GM18907 (cell line): ENCODE measurements around the gene ADGRG4.
"Not testable (repeated sequence)": the region's sequence is repeated elsewhere in the genome, so short reads cannot be mapped to it uniquely, and the experiment has no call there.

ENCODE experiments used
- ATAC-seq: cut with Tn5 transposase; IDR thresholded peaks from one replicate; pipeline ENCODE4 v1.9.1; 2021; ENCODE audit warnings: mild to moderate bottlenecking, moderate library complexity; ENCODE audit not compliant: unreplicated experiment

ADGRG4 gene

DNA sequence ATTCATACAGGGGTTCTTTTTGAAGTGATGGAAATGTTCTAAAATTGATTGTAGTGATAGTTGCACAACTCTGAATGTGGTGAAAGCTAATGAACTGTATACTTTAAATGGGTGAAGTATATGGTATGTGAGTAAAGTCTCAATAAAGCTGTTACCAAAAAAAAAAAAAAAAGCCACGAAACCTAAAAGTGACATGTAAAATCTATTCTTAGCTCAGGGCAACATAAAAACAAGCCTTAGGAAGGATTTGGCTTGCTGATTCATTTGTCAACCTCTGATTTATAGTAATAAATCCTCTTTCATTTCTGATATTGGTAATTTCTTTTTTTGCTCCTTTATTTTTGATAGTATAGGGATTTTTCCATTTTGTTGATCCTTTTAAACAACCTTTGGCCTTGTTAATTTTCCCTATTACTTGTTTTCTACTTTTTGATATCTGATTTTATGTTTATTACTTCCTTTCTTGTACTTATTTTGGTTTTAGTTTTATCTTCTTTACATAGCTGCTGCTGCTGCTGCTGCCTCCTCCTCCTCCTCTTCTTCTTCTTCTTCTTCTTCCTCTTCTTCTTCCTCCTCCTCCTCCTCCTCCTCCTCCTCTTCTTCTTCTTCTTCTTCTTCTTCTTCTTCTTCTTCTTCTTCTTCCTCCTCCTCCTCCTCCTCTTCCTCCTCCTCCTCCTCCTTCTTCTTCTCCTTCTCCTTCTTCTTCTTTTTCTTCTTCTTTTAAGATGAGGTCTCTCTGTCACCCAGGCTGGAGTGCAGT lies 79.4 kb downstream of the ADGRG4 start:
- no peak for ATAC-seq

GRCh38 chrX:136386173-136386572 lies 85.4 kb downstream of the ADGRG4 start:
- ATAC-seq: no peak

DNA sequence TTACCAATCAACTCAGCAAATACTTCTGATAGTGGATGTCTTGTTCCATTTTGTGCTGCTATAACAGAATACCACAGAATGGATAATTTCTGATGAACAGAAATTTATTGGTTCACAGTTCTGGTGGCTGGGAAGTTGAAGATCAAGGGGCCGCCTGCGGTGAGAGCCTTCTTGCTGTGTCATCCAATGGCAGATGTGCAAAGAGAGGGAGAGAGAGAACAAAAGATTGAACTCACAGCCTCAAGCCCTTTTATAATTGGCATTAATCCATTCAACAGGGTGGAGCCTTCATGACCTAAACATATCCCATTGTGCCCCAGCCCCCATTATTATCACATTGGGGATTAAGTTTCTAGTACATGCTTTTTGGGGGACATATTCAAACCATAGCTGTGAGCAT lies 86.1 kb downstream of the ADGRG4 start:
- no peak for ATAC-seq

DNA sequence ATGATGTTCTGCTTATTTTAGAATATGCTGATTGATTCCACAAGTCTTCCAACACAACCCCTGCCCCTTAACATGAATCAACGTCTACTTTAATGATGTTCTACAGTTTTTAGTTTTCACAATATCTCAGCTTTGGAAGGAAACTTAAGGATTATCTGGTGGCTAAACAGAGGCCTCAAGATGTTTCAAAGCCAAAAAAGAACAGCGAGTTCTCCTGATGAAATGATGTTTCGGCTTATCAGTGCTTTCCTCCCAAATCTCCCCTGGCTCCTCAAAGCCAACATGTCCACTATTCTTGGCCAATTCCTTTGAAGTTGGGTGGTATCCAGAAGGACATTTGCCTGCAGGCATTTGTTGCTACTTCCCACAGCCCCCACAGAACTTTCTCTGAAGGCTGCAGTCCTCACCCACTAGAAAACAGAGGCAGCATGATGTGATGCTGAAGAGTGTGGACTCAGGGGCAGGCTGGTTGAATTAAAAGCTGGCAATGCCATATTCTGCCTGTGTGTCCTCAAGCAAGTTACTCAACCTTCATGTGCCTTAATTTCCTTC lies 87.3 kb downstream of the ADGRG4 start:
- ATAC-seq: no peak

- no peak for ATAC-seq
These were observed 90.2 kb downstream of the ADGRG4 start for GRCh38 chrX:136390921-136391320.

DNA sequence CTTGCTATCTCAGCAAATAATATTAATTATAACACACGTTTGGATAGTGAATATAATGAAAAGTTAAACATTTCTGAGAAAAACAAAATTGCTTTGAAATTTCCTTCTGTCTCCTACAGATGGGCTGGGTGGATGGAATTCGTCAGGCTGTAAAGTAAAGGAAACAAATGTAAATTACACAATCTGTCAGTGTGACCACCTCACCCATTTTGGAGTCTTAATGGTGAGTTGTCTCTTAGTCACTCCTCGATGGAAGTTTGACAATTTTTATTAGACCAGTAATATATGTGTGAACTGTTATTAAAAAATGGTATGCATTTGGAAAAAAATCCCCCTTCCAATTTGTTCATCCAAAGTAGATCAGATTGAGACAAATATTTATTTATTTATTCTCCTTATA lies 94.5 kb downstream of the ADGRG4 start:
- ATAC-seq: no peak

- ATAC-seq: no peak
These were observed 96.2 kb downstream of the ADGRG4 start for GRCh38 chrX:136397001-136397400.

GRCh38 chrX:136405126-136405525 lies 104.4 kb downstream of the ADGRG4 start:
- no peak for ATAC-seq

- no peak for ATAC-seq
These were observed 117.0 kb downstream of the ADGRG4 start for GRCh38 chrX:136417806-136418205.

DNA sequence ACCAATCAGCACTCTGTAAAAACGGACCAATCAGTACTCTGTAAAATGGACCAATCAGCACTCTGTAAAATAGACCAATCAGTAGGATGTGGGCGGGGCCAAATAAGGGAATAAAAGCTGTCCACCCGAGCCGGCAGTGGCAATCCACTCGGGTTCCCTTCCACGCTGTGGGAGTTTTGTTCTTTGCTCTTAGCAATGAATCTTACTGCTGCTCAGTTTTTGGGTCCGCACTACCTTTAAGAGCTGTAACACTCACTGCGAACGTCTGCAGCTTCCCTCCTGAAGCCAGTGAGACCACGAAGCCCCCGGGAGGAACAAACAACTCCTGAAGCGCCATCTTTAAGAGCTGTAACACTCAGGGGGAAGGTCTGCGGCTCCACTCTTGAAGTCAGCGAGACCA lies 120.6 kb downstream of the ADGRG4 start:
- no peak for ATAC-seq

- ATAC-seq: no peak
These were observed 123.0 kb downstream of the ADGRG4 start for GRCh38 chrX:136423724-136424123.

DNA sequence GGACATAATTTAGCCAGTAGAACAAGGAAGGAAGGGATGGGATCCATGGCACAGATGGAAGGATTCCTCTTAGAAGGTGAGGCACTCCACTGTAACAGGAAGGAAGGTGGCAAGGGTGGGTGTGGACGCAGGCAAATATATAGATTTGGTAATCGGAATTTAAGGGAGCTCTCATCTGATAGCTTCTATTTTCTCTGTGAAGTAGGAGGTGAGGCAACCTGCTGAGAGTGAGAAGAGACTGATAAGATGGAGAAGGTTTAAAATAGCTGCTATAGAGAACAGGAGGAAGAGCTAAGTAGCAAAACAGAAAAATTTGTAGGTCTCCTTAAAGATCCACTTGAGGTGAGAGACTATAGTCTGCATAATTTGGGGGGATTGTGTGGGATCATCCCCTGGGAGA lies 125.2 kb downstream of the ADGRG4 start:
- ATAC-seq: no peak

DNA sequence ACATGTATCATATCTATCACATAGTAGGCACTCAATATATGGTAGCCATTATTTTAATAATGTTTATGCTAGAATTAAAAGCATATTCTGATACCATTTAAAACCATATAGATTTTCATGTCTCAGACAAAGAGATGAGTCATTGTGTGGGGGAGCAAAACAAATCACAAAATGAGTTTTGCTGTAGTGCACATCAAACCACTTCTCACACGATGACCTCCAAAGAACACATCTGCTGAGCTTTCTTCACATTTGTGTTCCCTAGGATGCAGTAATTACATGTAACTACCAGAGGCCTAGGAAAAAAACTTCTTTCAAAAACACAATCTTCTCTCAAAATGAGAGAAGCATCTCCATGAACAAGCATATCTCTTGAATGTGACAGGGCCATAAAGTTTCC lies 130.9 kb downstream of the ADGRG4 start:
- no peak for ATAC-seq

- ATAC-seq: no peak
These were observed 137.0 kb downstream of the ADGRG4 start for GRCh38 chrX:136437774-136438173.

- ATAC-seq: no peak
These were observed 137.4 kb downstream of the ADGRG4 start for GRCh38 chrX:136438192-136438591.

- not testable (repeated sequence) for ATAC-seq
These were observed 144.9 kb downstream of the ADGRG4 start for GRCh38 chrX:136445674-136446073.

DNA sequence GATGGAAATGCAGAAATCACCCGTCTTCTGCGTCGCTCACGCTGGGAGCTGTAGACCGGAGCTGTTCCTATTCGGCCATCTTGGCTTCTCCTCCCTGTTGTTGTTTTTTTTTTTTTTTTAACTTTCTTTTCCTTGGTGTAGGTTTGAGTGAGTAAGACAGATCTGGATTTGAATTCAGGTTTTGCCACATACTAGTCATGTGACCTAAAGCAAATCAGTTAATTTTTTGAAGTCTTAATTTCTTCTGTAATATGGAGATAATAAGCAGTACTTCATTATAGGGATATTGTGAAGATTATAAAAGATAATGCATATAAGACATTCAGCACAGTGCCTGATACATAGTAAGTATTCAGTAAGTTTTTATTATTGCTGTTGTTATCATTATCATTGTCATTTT lies 145.4 kb downstream of the ADGRG4 start:
- ATAC-seq: no peak

- ATAC-seq: no peak
These were observed 146.5 kb downstream of the ADGRG4 start for GRCh38 chrX:136447308-136447707.

- ATAC-seq: no peak
These were observed 147.2 kb downstream of the ADGRG4 start for GRCh38 chrX:136447968-136448367.

GRCh38 chrX:136450050-136450830 lies 149.5 kb downstream of the ADGRG4 start:
- ATAC-seq: no peak

GRCh38 chrX:136452614-136453013 lies 151.9 kb downstream of the ADGRG4 start:
- no peak for ATAC-seq

DNA sequence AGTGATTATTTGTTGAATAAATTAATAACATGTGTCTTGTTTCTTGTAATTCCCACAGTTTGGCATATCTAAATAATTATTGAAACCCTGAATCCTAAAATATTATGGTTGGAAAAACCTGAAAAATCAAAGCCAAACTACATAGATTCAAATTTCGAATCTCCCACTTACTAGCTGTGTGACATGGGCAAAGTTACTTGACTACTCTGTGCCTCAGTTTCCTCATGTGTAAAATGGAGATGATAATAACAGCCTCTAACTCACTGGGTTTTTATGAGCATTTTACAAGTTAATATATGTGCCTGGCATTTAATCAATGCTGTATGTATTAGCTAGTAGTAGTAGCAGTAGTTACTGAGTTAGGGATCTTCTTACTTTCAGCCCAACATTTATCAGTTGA lies 152.4 kb downstream of the ADGRG4 start:
- ATAC-seq: no peak
